HG02938 (cell line): Measurements from ENCODE around the gene GXYLT1.
"Not testable (repeated sequence)": the region's sequence is repeated elsewhere in the genome, so short reads cannot be mapped to it uniquely, and the experiment has no call there.

Experiments used
- ATAC-seq: cut with Tn5 transposase; IDR thresholded peaks from one replicate; pipeline ENCODE4 v1.9.1; 2021; ENCODE audit warnings: mild to moderate bottlenecking, moderate library complexity; ENCODE audit not compliant: unreplicated experiment

GXYLT1 gene

GRCh38 chr12:42144408-42145196 lies at the start of gene GXYLT1:
GXYLT1 (minus strand) TSS chr12:42144874; CDS start chr12:42144646, 228 bp downstream.
- peak; percentile 90 for ATAC-seq

GRCh38 chr12:42192686-42193085 lies 48.0 kb upstream of the GXYLT1 start:
- ATAC-seq = no peak

- ATAC-seq = no peak
Measured at GRCh38 chr12:42192258-42192657, 47.6 kb upstream of the GXYLT1 start.

GRCh38 chr12:42190376-42190775 lies 45.7 kb upstream of the GXYLT1 start:
- no peak for ATAC-seq

GRCh38 chr12:42188275-42188674 lies 43.6 kb upstream of the GXYLT1 start:
- ATAC-seq = not testable (repeated sequence)

- no peak for ATAC-seq
Measured at GRCh38 chr12:42187799-42188198, 43.1 kb upstream of the GXYLT1 start.

- no peak for ATAC-seq
Measured at GRCh38 chr12:42186793-42187192, 42.1 kb upstream of the GXYLT1 start.

- no peak for ATAC-seq
Measured at GRCh38 chr12:42182394-42182793, 37.7 kb upstream of the GXYLT1 start.

GRCh38 chr12:42180990-42181596 lies 36.4 kb upstream of the GXYLT1 start:
- no peak for ATAC-seq

GRCh38 chr12:42178101-42178500 lies 33.4 kb upstream of the GXYLT1 start:
- ATAC-seq = no peak

- ATAC-seq = no peak
Measured at GRCh38 chr12:42174978-42175377, 30.3 kb upstream of the GXYLT1 start.

GRCh38 chr12:42173961-42174521 lies 29.4 kb upstream of the GXYLT1 start:
- no peak for ATAC-seq

- ATAC-seq = no peak
Measured at GRCh38 chr12:42172441-42173210, 28.0 kb upstream of the GXYLT1 start.

GRCh38 chr12:42167711-42168110 lies 23.0 kb upstream of the GXYLT1 start:
- no peak for ATAC-seq

GRCh38 chr12:42166501-42166900 lies 21.8 kb upstream of the GXYLT1 start:
- no peak for ATAC-seq

- ATAC-seq = no peak
Measured at GRCh38 chr12:42163913-42164312, 19.2 kb upstream of the GXYLT1 start.

GRCh38 chr12:42162965-42163364 lies 18.3 kb upstream of the GXYLT1 start:
- ATAC-seq = no peak

GRCh38 chr12:42162193-42162592 lies 17.5 kb upstream of the GXYLT1 start:
- no peak for ATAC-seq

GRCh38 chr12:42161529-42161928 lies 16.9 kb upstream of the GXYLT1 start:
- ATAC-seq = no peak

GRCh38 chr12:42156232-42156631 lies 11.6 kb upstream of the GXYLT1 start:
- ATAC-seq = no peak

- ATAC-seq = no peak
Measured at GRCh38 chr12:42145552-42146215, 1.0 kb upstream of the GXYLT1 start.
